Lower leg skin (tissue), 3 donors: ENCODE data around the gene COG5.

Experiments
- CTCF ChIP-seq, 3 donors: fragments of 450-650 bp; IDR thresholded peaks; one replicate each; pipeline ENCODE4 v1.5.1; 2016; ENCODE audit warnings: antibody characterized with exemption in 3 of 3, mild to moderate bottlenecking in 3 of 3, moderate library complexity in 2 of 3
- POLR2A ChIP-seq, 2 donors: fragments of 450-650 bp; IDR thresholded peaks; one replicate each; pipeline ENCODE4 v1.6.1; 2016 to 2017; ENCODE audit warnings: antibody characterized with exemption in 2 of 2, mild to moderate bottlenecking in 1 of 2, moderate library complexity in 1 of 2

DNA sequence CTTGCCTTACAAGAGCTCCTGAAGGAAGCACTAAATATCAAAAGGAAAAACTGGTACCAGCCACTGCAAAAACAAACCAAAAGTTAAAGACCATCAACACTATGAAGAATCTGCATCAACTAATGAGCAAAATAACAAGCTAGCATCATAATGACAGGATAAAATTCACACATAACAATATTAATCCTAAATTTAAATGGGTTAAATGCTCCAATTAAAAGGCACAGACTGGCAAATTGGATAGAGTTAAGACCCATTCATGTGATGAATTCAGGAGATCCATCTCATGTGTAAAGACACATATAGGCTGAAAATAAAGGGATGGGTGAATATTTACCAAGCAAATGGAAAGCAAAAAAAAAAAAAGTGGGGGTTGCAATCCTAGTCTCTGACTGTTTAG, 29.6 kb downstream of the COG5 start:
- TF ChIP-seq POLR2A (IDR thresholded peaks at IDR 0.05) (no peak), CTCF (IDR thresholded peaks at IDR 0.05) (no peak)
